PC-3 (cell line): ENCODE measurements around the gene GALNT3. TPM values are rescaled to one million over a fixed set of nuclear protein-coding genes. Genes with fewer than 3 reads are reported as not detected.

Experiments
- ATAC-seq: fragments of 200-7000 bp; cut with Tn5 transposase; 2 replicates; pipeline ENCODE4 v1.9.1; 2020; ENCODE audit warnings: mild to moderate bottlenecking, moderate library complexity
- BruUV-seq: library from RNA; stranded (reverse); fragments of 400-500 nt; replicated peaks from 2 replicates; lab custom pipeline; 2021; lab: Mats Ljungman, UMichigan
- CTCF ChIA-PET: fragments of 300-600 bp; sonication (Branson Sonifier 250); formaldehyde crosslinking; loops from one replicate; lab custom pipeline; 2022; ENCODE audit warnings: antibody characterized with exemption; lab: Charles Lee
- POLR2A ChIA-PET: fragments of 300-600 bp; sonication (Branson Sonifier 250); formaldehyde crosslinking; loops from one replicate; lab custom pipeline; 2022; ENCODE audit warnings: antibody characterized with exemption; ENCODE audit not compliant: unreplicated experiment; lab: Charles Lee
- DNase-seq: peaks from one replicate; pipeline ENCODE4 v3.0.0-alpha.2; 2015
- H2AFZ ChIP-seq: fragments of 300-600 bp; sonication (generic); 2 replicates; pipeline ENCODE4 v1.6.0; 2016; ENCODE audit warnings: antibody characterized with exemption, low read length
- H3F3A ChIP-seq: fragments of 300-600 bp; sonication (generic); one replicate; pipeline ENCODE4 v1.6.0; 2017; ENCODE audit warnings: antibody characterized with exemption, low read length, control low read depth, mild to moderate bottlenecking; ENCODE audit not compliant: unreplicated experiment
- H3K27ac ChIP-seq: fragments of 300-600 bp; sonication (generic); 2 replicates; pipeline ENCODE4 v1.5.1; 2016; ENCODE audit warnings: mild to moderate bottlenecking, low read length
- H3K27me3 ChIP-seq: fragments of 300-600 bp; sonication (generic); 2 replicates; pipeline ENCODE4 v1.6.1; 2016; ENCODE audit warnings: low read length, mixed read lengths
- H3K36me3 ChIP-seq: fragments of 300-600 bp; sonication (generic); 2 replicates; pipeline ENCODE4 v1.6.1; 2016; ENCODE audit warnings: low read depth, mixed run types, low read length, mixed read lengths
- H3K4me1 ChIP-seq: fragments of 300-600 bp; sonication (generic); 2 replicates; pipeline ENCODE4 v1.5.1; 2016; ENCODE audit warnings: low read length; ENCODE audit not compliant: insufficient read depth
- H3K4me2 ChIP-seq: fragments of 300-600 bp; sonication (generic); 2 replicates; pipeline ENCODE4 v1.6.0; 2016; ENCODE audit warnings: low read length
- H3K4me3 ChIP-seq: fragments of 300-600 bp; sonication (generic); 2 replicates; pipeline ENCODE4 v1.5.1; 2016; ENCODE audit warnings: mild to moderate bottlenecking, low read length, mixed read lengths
- H3K79me2 ChIP-seq: fragments of 300-600 bp; sonication (generic); 2 replicates; pipeline ENCODE4 v1.6.1; 2017; ENCODE audit warnings: low read length, mixed read lengths
- H3K9ac ChIP-seq: fragments of 300-600 bp; sonication (generic); 2 replicates; pipeline ENCODE4 v1.6.0; 2016; ENCODE audit warnings: mild to moderate bottlenecking, low read length
- H3K9me2 ChIP-seq: fragments of 300-600 bp; sonication (generic); replicated peaks from 2 replicates; pipeline ENCODE4 v1.6.1; 2016; ENCODE audit warnings: mixed run types, low read length, mixed read lengths
- H3K9me3 ChIP-seq: fragments of 300-600 bp; sonication (generic); 2 replicates; pipeline ENCODE4 v1.6.1; 2016; ENCODE audit warnings: low read length, mixed read lengths
- H4K20me1 ChIP-seq: fragments of 300-600 bp; sonication (generic); 2 replicates; pipeline ENCODE4 v1.6.1; 2016; ENCODE audit warnings: low read length, mixed read lengths
- CTCF ChIP-seq: fragments of 300-600 bp; sonication (generic); conservative IDR thresholded peaks from 2 replicates; pipeline ENCODE4 v1.5.1; 2017; ENCODE audit warnings: antibody characterized with exemption, low read depth, mild to moderate bottlenecking, low read length
- EZH2 ChIP-seq: fragments of 300-600 bp; sonication (generic); IDR thresholded peaks from one replicate; pipeline ENCODE4 v1.6.1; 2017; ENCODE audit warnings: antibody characterized with exemption, mild to moderate bottlenecking, low read length; ENCODE audit not compliant: unreplicated experiment
- EZH2phosphoT487 ChIP-seq: fragments of 300-600 bp; sonication (generic); IDR thresholded peaks from 2 replicates; pipeline ENCODE4 v1.6.1; 2018; ENCODE audit warnings: mild to moderate bottlenecking, antibody characterized with exemption, low read length, borderline replicate concordance
- intact Hi-C: fragments of 100-400 bp; cut with micrococcal nuclease; formaldehyde crosslinking; loops from 2 replicates; pipeline ENCODE4 v1.9.0; 2023
- total RNA-seq: library from RNA; depleted of rRNA; stranded (reverse); fragments of >200 nt; gene quantifications from 2 replicates; pipeline ENCODE4 v1.2.3, GENCODE V29; 2014

Gene GALNT3
- total RNA-seq, 1 experiment from 2014 or later = 44.8 TPM

GRCh38 chr2:165706960-165707487 is 87.0 kb downstream of the GALNT3 start:
- BruUV-seq = no TSS peak
- H3K9me2 ChIP-seq = no peaks in the 10 kb centered on the region
- no peak for TF ChIP-seq CTCF
- TF ChIP-seq EZH2phosphoT487 = no peak
- no peak for TF ChIP-seq EZH2
- ATAC-seq = no peak
- CTCF ChIA-PET = no interaction called here
- H3K4me3 ChIP-seq = no peak overlapping the region
- H3K36me3 ChIP-seq = no peaks in the 10 kb centered on the region
- no peaks in the 10 kb centered on the region for H3F3A ChIP-seq
- H4K20me1 ChIP-seq = no peaks in the 10 kb centered on the region
- no peak for DNase-seq
- intact Hi-C loops = no loop called here
- H3K9ac ChIP-seq = no peak overlapping the region
- H3K4me1 ChIP-seq = no peaks in the 10 kb centered on the region
- POLR2A ChIA-PET = no interaction called here
- no peaks in the 10 kb centered on the region for H3K9me3 ChIP-seq
- H3K27me3 ChIP-seq = no peaks in the 10 kb centered on the region
- no peaks in the 10 kb centered on the region for H3K79me2 ChIP-seq
- no peak overlapping the region for H3K27ac ChIP-seq
- no peak overlapping the region for H3K4me2 ChIP-seq
- no peak overlapping the region for H2AFZ ChIP-seq

- H3K4me2 ChIP-seq = no peak overlapping the region
Observed at GRCh38 chr2:165701147-165701546, 92.9 kb downstream of the GALNT3 start.

More at GRCh38 chr2:165701147-165701546, 92.9 kb downstream of the GALNT3 start:
- Histone ChIP-seq H3K9ac (no peak overlapping the region), H3K27me3 (0 out of 2 replicates have a peak, but pooled peaks cover 3% of the 10 kb centered on the region), H3K4me1 (no peaks in the 10 kb centered on the region), H3K79me2 (no peaks in the 10 kb centered on the region), H4K20me1 (no peaks in the 10 kb centered on the region), H3K9me2 (no peaks in the 10 kb centered on the region), H3K9me3 (no peaks in the 10 kb centered on the region), H3K27ac (no peak overlapping the region), H3K36me3 (no peaks in the 10 kb centered on the region), H2AFZ (no peak overlapping the region), H3K4me3 (no peak overlapping the region), H3F3A (no peaks in the 10 kb centered on the region)
- intact Hi-C loops = no loop called here
- CTCF ChIA-PET = interaction anchor here (0.6 kb wide), 1 partner anchor 307 kb away, joined by 3 read pairs; no protein-coding TSS in a partner anchor
- no TSS peak for BruUV-seq
- no peak for TF ChIP-seq EZH2
- no peak for TF ChIP-seq CTCF
- no peak for TF ChIP-seq EZH2phosphoT487
- POLR2A ChIA-PET = interaction anchor here (0.6 to 0.7 kb wide), 3 partner anchors 51 to 254 kb away, joined by 3 to 5 read pairs (median 3); no protein-coding TSS in a partner anchor
- no peak for ATAC-seq
- no peak for DNase-seq
